Activated CD8-positive, alpha-beta memory T cell treated with anti-CD3 and anti-CD28 coated beads, Interleukin-2, amount 50 U/mL, for 1 hour (primary cell): ENCODE results near the gene PEAK1.
"Not testable (repeated sequence)": the region's sequence is repeated elsewhere in the genome, so short reads cannot be mapped to it uniquely, and the experiment has no call there.

ENCODE experiments used
- DNase-seq: peaks from one replicate; pipeline ENCODE4 v3.0.0-alpha.2; 2020; ENCODE audit errors: extremely low read depth

The PEAK1 gene

GRCh38 chr15:77225088-77225487 is 194.8 kb downstream of the PEAK1 start:
- DNase-seq, result no peak

- DNase-seq, result no peak
Measured at GRCh38 chr15:77224352-77224751, 195.6 kb downstream of the PEAK1 start.

- DNase-seq, result no peak
Measured at GRCh38 chr15:77221708-77222107, 198.2 kb downstream of the PEAK1 start.

GRCh38 chr15:77221174-77221573 is 198.7 kb downstream of the PEAK1 start:
- no peak for DNase-seq

GRCh38 chr15:77219841-77220240 is 200.1 kb downstream of the PEAK1 start:
- no peak for DNase-seq

GRCh38 chr15:77209221-77209620 is 210.7 kb downstream of the PEAK1 start:
- DNase-seq, result no peak

- DNase-seq, result no peak
Measured at GRCh38 chr15:77208241-77208640, 211.7 kb downstream of the PEAK1 start.

GRCh38 chr15:77201665-77202064 is 218.2 kb downstream of the PEAK1 start:
- no peak for DNase-seq

- DNase-seq, result no peak
Measured at GRCh38 chr15:77196381-77196780, 223.5 kb downstream of the PEAK1 start.

- DNase-seq, result no peak
Measured at GRCh38 chr15:77195586-77195985, 224.3 kb downstream of the PEAK1 start.

GRCh38 chr15:77192451-77192850 is 227.5 kb downstream of the PEAK1 start:
- DNase-seq, result no peak

- DNase-seq, result no peak
Measured at GRCh38 chr15:77191230-77191834, 228.6 kb downstream of the PEAK1 start.

GRCh38 chr15:77187751-77188464 is 232.0 kb downstream of the PEAK1 start:
- no peak for DNase-seq

- DNase-seq, result no peak
Measured at GRCh38 chr15:77186594-77187011, 233.3 kb downstream of the PEAK1 start.

GRCh38 chr15:77185242-77185785 is 234.6 kb downstream of the PEAK1 start:
- DNase-seq, result no peak

GRCh38 chr15:77184352-77184751 is 235.6 kb downstream of the PEAK1 start:
- not testable (repeated sequence) for DNase-seq

- no peak for DNase-seq
Measured at GRCh38 chr15:77183066-77183465, 236.8 kb downstream of the PEAK1 start.

GRCh38 chr15:77181305-77182074 is 238.4 kb downstream of the PEAK1 start:
- DNase-seq, result no peak

- DNase-seq, result no peak
Measured at GRCh38 chr15:77180757-77181156, 239.1 kb downstream of the PEAK1 start.

- DNase-seq, result no peak
Measured at GRCh38 chr15:77180270-77180669, 239.6 kb downstream of the PEAK1 start.

- no peak for DNase-seq
Measured at GRCh38 chr15:77179541-77179998, 240.3 kb downstream of the PEAK1 start.

GRCh38 chr15:77178411-77178810 is 241.5 kb downstream of the PEAK1 start:
- DNase-seq, result no peak
